Transverse colon (tissue), 4 donors: Measurements from ENCODE around the gene PFKFB3. TPM values are rescaled to one million over a fixed set of nuclear protein-coding genes. Genes with fewer than 3 reads are reported as not detected.

ENCODE experiments used
- DNase-seq: peaks from one replicate; pipeline ENCODE4 v3.0.0-alpha.2; 2019
- H3K27ac ChIP-seq, 4 donors: fragments of 200-600 bp; sonication (generic); 2 replicates each; pipeline ENCODE4 v1.5.1; 2016 to 2018; ENCODE audit warnings: inconsistent platforms in 4 of 4
- H3K27me3 ChIP-seq: fragments of 200-600 bp; sonication (generic); 2 replicates; pipeline ENCODE4 v1.5.1; 2017; ENCODE audit warnings: inconsistent platforms
- H3K36me3 ChIP-seq, 4 donors: fragments of 200-600 bp; sonication (generic); 2 replicates each; pipeline ENCODE4 v1.5.1; 2017 to 2019; ENCODE audit warnings: inconsistent platforms in 4 of 4
- H3K4me1 ChIP-seq, 4 donors: fragments of 200-600 bp; sonication (generic); 2 replicates each; pipeline ENCODE4 v1.5.1; 2017 to 2020; ENCODE audit warnings: inconsistent platforms in 4 of 4
- H3K4me3 ChIP-seq, 4 donors: fragments of 200-600 bp; sonication (generic); 1 replicate in 1 of 4; 2 replicates in 3 of 4; pipeline versions ENCODE4 v1.5.1 to v1.6.1; 2017 to 2019; ENCODE audit warnings: inconsistent platforms in 4 of 4
- H3K9me3 ChIP-seq, 2 donors: fragments of 200-600 bp; sonication (generic); 2 replicates each; pipeline ENCODE4 v1.5.1; 2017 to 2019; ENCODE audit warnings: inconsistent platforms in 2 of 2
- EP300 ChIP-seq: sonication (generic); formaldehyde crosslinking; IDR thresholded peaks from one replicate; pipeline ENCODE4 v1.6.1; 2017; ENCODE audit warnings: antibody characterized with exemption, low read depth
- POLR2A ChIP-seq: fragments of 450-650 bp; IDR thresholded peaks from one replicate; pipeline ENCODE4 v1.6.1; 2016; ENCODE audit warnings: antibody characterized with exemption, mild to moderate bottlenecking, moderate library complexity
- POLR2AphosphoS5 ChIP-seq, 3 donors: sonication (generic); formaldehyde crosslinking; IDR thresholded peaks; one replicate each; pipeline ENCODE4 v1.6.1; 2016; ENCODE audit warnings: antibody characterized with exemption in 3 of 3
- WGBS, 2 donors: methylation state at CpG; one replicate each; pipeline ENCODE4 v1.1.5; 2018; ENCODE audit warnings: low coverage in 1 of 2; 5-methylcytosine and 5-hydroxymethylcytosine counted together
- in situ Hi-C, 4 donors: fragments of 200-750 bp; cut with MboI; loops; one replicate each; pipeline versions ENCODE4 v1.15.0 to v1.15.1; 2017; ENCODE audit warnings: low sequenced_read_pairs in 3 of 4, low pct_ligation_motif_present in 1 of 4, low pct_unique_long_range_greater_than_20kb in 1 of 4
- intact Hi-C: fragments of 100-400 bp; cut with DNase I; formaldehyde crosslinking; loops from one replicate; pipeline ENCODE4 v1.15.1; 2023; ENCODE audit warnings: low total_unique reads
- total RNA-seq, 4 donors: library from RNA; depleted of rRNA; stranded (reverse); fragments of >200 nt; gene quantifications; one replicate each; pipeline ENCODE4 v1.1.0, GENCODE V29; 2016
- TF ChIP-seq, protein P1 (sequence below), 5 experiments: fragments of 200-600 bp in 3 of 5; fragments of 450-650 bp in 2 of 5; sonication (generic) in 3 of 5; IDR thresholded peaks; 1 replicate in 2 of 5; 2 replicates in 3 of 5; pipeline ENCODE4 v1.5.1; 2016 to 2017; ENCODE audit warnings: antibody characterized with exemption in 5 of 5, inconsistent platforms in 3 of 5, mild to moderate bottlenecking in 2 of 5, moderate library complexity in 1 of 5

Gene PFKFB3
- total RNA-seq, 4 donors from 2014 or later, result 16.9 to 29.9 (median 20.2) TPM

DNA sequence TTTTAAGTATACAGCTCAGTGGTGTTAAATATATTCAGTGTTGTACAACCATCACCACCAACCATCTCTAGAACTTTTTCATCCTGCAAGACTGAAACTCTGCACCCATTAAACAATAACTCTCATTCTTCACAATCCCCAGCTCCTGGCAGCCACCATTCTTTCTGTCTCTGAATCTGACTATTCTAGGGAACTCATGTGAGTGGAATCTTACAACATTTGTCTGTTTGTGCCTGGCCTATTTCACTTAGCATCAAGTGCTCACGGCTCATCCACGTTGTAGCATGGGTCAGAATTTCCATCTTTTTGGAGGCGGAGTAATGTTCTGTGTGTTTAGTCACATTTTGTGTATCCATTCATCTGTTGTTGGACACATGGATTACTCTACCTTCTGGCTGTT, 40.8 kb upstream of the PFKFB3 start:
- 62% methylated on average over 3 of the region's 3 CpGs; no CpG with 5 or more reads in 1 of the 2 donors for WGBS, 2 donors
- DNase-seq, result no peak
- H3K27ac ChIP-seq, result peak overlapping the region; percentile 93 to 99 (median 96)
- H3K9me3 ChIP-seq, result no peaks in the 10 kb centered on the region
- TF ChIP-seq POLR2A (no peak), POLR2AphosphoS5 (IDR thresholded peaks at IDR 0.05) (peak in 1 of 3 donors; percentile 6), EP300 (no peak)
- TF ChIP-seq, protein P1, sequence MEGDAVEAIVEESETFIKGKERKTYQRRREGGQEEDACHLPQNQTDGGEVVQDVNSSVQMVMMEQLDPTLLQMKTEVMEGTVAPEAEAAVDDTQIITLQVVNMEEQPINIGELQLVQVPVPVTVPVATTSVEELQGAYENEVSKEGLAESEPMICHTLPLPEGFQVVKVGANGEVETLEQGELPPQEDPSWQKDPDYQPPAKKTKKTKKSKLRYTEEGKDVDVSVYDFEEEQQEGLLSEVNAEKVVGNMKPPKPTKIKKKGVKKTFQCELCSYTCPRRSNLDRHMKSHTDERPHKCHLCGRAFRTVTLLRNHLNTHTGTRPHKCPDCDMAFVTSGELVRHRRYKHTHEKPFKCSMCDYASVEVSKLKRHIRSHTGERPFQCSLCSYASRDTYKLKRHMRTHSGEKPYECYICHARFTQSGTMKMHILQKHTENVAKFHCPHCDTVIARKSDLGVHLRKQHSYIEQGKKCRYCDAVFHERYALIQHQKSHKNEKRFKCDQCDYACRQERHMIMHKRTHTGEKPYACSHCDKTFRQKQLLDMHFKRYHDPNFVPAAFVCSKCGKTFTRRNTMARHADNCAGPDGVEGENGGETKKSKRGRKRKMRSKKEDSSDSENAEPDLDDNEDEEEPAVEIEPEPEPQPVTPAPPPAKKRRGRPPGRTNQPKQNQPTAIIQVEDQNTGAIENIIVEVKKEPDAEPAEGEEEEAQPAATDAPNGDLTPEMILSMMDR (IDR thresholded peaks at IDR 0.05), result no peak
- no peak overlapping the region for H3K4me3 ChIP-seq
- intact Hi-C loops (loop anchor here (5.0 kb wide), 1 partner anchor 40 kb away; the partner anchor contains the start of gene PFKFB3), in situ Hi-C loops (no loop called here)
- H3K27me3 ChIP-seq, result no peaks in the 10 kb centered on the region
- no peaks in the 10 kb centered on the region for H3K36me3 ChIP-seq
- H3K4me1 ChIP-seq, result peaks cover 12 to 28% (median 22%) of the 10 kb centered on the region in 4 donors

GRCh38 chr10:6162589-6163356, 40.0 kb upstream of the PFKFB3 start:
- H3K9me3 ChIP-seq, result no peaks in the 10 kb centered on the region
- peak overlapping the region; percentile 93 to 99 (median 96) for H3K27ac ChIP-seq
- no peaks in the 10 kb centered on the region for H3K27me3 ChIP-seq
- H3K4me1 ChIP-seq, result peaks cover 12 to 28% (median 22%) of the 10 kb centered on the region in 4 donors
- 49 to 67% methylated on average over 6 to 12 of the region's 12 CpGs for WGBS, 2 donors
- H3K36me3 ChIP-seq, result no peaks in the 10 kb centered on the region
- DNase-seq, result peak; percentile 39
- in situ Hi-C loops, result no loop called here
- peak overlapping the region in 3 of 4 donors; percentile 72 to 83 (median 78) for H3K4me3 ChIP-seq
- intact Hi-C loops, result loop anchor here (1.0 to 5.0 kb wide), 2 partner anchors 16 to 40 kb away; partner anchors contain the start of gene PFKFB3
- TF ChIP-seq, protein P1 (IDR thresholded peaks at IDR 0.05), result no peak
- TF ChIP-seq POLR2A, result no peak
- no peak for TF ChIP-seq POLR2AphosphoS5 (IDR thresholded peaks at IDR 0.05)
- TF ChIP-seq EP300, result no peak

- peak; percentile 94 for DNase-seq
- Histone ChIP-seq H3K36me3 (no peaks in the 10 kb centered on the region), H3K4me3 (peak overlapping the region; percentile 71 to 83 (median 75)), H3K4me1 (peaks cover 12 to 28% (median 22%) of the 10 kb centered on the region in 4 donors), H3K27me3 (no peaks in the 10 kb centered on the region), H3K9me3 (no peaks in the 10 kb centered on the region), H3K27ac (peak overlapping the region; percentile 93 to 99 (median 96))
- WGBS, 2 donors, result 4% methylated on average over 47 of the region's 91 CpGs; no CpG with 5 or more reads in 1 of the 2 donors
- intact Hi-C loops, result loop anchor here (1.0 to 5.0 kb wide), 2 partner anchors 17 to 39 kb away; partner anchors contain the start of gene PFKFB3
- TF ChIP-seq EP300 (peak; percentile 57), POLR2A (peak; percentile 76), POLR2AphosphoS5 (IDR thresholded peaks at IDR 0.05) (peak; percentile 58 to 92 (median 91))
- TF ChIP-seq, protein P1 (IDR thresholded peaks at IDR 0.05), result no peak
- in situ Hi-C loops, result no loop called here
Measured at GRCh38 chr10:6163364-6164270, 39.1 kb upstream of the PFKFB3 start.
